NCI-H1105 treated with DMSO at 0.1 percent for 48 hours (cell line): ENCODE results near the gene RNF157.
A peak's percentile ranks its signal among the peaks of the same experiment; 100 is the strongest.

ENCODE experiments used
- DNase-seq: peaks from one replicate; lab custom pipeline; 2025; lab: John Stamatoyannopoulos, UW

The RNF157 gene

GRCh38 chr17:76155988-76156661, 84.2 kb downstream of the RNF157 start:
- DNase-seq, result no peak

- DNase-seq, result no peak
Observed at GRCh38 chr17:76154936-76155845, 85.1 kb downstream of the RNF157 start.

DNA sequence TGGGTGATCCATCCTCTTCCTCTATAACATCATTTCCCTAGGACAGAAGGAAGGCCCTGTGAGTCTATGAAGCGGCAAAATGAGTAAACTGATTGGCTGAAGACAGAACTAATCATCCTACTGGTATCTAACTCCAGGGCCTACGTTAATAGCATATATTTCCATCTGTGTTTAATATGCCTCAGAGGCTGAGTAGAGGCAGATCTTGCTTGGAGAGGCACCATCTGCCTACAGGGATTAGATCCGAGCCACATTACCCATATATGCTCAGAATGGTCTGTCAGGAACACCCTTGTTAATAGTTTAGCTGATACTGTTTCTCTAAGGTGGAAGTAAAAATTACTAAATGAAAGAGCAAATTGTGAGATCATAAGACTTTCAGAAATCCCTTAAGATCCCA, 86.0 kb downstream of the RNF157 start:
- DNase-seq, result no peak

GRCh38 chr17:76153640-76154039, 86.7 kb downstream of the RNF157 start:
- DNase-seq, result no peak

- no peak for DNase-seq
Observed at GRCh38 chr17:76153202-76153601, 87.1 kb downstream of the RNF157 start.

DNA sequence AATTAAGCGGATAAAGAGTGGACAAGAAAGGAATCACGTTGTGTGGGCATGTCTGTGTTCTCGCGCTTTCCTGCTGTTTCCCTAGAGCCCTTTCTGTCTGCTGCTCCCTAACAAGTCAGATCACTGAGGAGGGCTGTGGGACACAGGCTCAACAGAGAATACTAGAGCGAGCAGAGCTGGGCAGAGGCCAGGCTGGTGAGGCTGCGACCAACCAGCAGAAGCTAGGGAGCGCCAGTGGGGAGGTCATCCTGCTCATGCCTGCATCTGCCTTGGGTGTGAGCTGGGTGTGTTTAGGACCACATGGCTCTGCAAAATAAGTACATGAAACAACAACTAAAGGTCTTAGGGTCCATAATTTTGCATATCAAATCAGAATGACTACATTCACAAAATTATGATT, 87.7 kb downstream of the RNF157 start:
- DNase-seq, result no peak

- no peak for DNase-seq
Observed at GRCh38 chr17:76151896-76152454, 88.3 kb downstream of the RNF157 start.

DNA sequence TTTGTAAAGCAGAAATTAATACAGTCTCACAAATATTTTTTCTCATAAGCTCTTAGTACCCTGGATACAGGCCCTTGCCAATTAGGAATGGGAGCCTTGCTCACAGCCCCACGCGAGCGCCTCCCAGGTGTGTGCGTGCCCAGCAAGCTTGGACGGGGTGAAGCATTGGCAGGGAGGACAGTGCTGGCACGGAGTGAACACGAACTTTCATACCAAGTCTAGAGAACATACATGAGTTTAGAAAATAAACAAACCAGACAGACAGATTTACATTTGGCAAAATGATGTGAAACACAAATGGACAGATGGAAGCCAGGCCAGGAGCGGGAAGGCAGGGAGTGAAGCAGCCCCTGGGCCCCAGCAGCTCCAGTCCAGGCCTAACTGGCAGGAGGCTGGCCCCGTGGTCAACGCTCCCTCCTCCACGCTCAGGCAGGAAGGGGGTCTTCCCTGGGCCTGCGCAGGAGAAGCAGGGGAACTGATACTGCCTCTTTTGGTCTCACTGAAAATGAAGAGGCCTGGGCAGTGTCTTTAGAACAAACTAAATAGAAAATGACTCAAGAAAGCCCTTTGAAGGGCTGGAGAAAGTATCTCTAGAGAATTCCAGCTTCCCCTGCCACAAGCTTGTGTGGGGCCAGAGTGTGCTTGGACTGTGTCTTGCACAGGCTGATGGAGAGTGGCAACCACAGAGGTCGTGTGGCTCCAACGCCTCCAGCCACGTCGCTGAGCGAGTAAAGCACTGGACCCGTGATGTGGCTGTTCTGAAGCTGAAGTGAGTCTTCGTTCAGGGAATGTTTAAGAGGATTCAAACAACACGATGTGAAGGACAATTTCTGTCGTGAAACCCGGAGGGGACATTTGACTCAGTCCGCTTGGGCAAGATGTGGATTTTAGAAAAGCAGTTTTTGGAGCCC, 89.3 kb downstream of the RNF157 start:
- DNase-seq, result no peak

DNA sequence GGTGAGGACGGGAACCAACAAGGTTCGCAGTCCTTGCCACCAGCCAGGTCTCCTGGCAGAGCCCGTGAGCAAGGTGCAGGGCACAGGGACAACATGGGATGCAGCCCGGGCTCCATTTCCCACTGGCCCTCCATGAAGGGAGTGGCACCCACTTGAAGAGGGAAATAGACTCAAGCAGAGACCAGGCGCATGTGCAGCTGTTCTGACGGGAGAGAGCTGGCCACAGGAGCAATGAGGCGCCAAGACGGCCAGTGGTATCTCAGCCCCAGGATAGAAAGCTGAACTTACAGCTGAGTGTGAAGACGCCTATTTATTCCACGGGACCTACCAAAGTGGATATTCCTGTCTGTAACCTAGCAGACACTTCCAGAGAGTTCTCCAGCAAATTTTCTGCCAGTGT, 91.1 kb downstream of the RNF157 start:
- no peak for DNase-seq

DNA sequence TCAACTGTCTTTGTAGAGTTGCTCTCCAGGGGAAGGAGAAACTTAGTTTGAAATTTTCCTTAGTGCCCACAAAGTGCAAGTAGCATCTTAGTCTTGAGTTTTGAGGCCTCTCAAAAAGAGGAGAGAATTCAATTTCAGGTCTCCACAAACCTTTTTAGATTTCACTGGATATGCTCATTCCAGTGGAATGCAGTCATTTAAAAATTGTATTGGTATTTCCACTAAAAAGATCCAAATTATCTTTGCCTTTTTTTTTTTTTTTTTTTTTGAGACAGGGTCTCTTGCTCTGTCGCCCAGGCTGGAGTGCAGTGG, 92.3 kb downstream of the RNF157 start:
- no peak for DNase-seq

GRCh38 chr17:76147211-76148014, 92.9 kb downstream of the RNF157 start:
- peak; percentile 58 for DNase-seq

- no peak for DNase-seq
Observed at GRCh38 chr17:76146053-76146851, 94.0 kb downstream of the RNF157 start.

DNA sequence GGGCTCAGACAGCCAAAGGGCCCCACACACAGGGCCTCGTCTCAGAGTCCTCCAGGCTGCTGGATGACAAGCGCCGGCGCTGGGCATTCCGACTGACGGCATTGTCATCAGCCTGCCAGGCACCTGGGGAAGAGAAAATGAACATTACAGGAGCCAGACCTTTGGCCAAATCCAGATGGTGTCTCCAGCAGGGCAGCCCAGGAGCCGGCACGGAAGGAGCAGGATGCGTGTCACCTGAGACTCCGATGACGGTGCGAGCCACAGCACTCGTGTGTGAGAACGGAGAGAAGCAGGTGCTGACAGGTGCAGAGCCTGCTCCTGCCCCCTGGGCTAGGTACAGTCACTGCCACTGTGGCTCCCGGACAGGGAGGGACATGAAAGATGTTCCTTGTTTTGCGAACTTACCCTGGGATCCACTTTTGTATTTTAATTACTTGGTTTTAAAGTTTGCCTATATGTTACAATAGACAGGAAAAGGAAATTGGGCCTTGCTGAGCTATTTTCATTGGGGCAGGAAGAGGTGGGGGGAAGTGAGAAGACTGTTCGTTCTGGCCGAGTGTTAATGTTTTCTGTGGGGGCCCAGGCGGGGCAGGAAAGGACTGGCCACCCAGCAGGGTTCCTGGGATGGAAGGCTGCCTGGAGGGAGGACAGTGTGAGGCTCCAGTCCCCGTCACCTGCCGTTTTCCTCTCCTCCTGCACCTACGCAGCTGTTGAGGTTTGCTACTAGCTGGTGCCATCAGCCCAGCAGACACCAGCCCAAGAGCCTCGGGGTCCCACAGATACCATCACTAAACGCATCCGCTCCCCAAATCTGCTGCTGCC, 94.9 kb downstream of the RNF157 start:
- no peak for DNase-seq

- DNase-seq, result no peak
Observed at GRCh38 chr17:76142585-76143041, 97.7 kb downstream of the RNF157 start.

DNA sequence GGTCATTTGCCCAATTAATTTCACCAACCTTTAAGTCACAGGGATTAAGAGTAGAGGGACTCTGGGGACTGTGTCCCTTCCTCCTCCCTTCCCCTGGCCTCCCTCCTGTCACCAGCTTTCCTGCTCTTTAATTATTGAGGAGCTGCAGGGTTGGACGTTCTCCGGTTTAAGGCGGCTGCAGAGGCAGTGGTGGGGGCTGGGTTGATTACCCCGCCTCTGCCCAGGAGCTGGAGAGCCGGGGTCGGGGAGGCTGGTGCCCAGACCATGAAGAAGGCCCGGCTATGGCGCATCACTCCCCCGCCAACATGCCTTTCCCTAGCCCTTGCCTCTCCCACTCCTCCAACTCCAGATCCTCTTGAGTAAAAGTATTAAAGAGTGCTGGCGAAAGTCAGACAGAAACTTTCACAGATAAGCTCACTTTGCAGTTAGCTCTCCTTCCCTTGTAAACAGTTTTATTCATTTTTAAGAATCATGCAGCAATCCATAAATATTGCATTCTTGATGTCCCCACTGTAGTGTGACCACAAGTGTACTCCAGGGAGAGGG, 98.2 kb downstream of the RNF157 start:
- DNase-seq, result no peak

DNA sequence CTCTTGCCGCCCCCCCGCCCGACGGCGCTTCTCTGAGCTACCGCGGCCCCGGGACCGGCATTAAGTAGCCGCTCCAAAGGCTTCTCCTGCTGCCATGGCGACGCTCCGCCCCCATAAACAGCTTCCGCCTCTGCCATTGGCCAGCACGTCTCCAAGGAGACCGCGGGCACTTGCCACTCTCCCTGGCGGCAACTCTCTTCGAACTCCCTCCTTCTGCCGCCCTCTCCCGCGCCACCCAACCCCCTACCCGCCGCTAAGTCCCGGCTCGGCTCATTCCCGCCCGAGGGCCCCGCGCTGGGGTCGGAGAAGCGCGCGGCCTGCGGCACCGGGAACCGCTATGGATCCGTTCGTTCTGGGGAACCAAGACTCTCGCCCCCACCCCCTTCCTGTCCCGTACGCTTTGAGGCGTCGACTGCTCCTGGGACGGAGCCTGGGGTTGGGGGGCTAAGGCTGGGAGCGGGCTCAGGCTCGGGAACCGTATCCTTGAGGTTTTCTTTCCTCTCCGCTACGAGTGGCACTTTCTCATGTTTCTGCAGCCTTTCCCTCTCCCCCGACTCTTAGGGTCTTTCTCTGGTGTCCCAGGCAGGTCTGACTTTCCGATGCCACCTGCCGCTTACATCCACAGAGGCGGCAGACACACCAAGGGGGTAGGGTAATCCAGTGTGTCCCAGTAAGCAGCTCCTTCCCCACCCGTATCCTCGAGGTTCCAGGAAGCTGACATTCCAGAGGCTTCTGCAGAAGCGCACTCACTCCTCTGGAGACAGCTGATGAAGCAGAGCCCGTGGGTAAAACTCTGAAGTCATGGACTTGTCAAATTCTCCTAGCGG, 98.9 kb downstream of the RNF157 start, which contains the start of gene FOXJ1:
FOXJ1 (minus strand) TSS at position 34 of the 827 bp plus-strand sequence. CDS start 850 bp downstream, outside the sequence.
- DNase-seq, result peak; percentile 91

GRCh38 chr17:76140661-76141211, 99.6 kb downstream of the RNF157 start:
- DNase-seq, result no peak
